ENCODE results near the gene CHEK2. TPM values are rescaled to one million over a fixed set of nuclear protein-coding genes. Genes with fewer than 3 reads are reported as not detected.

CHEK2 gene
- total and polyA plus RNA-seq, 2 experiments from 2014 or later, result 12.2 to 21.8 TPM

- in situ Hi-C loops (cut with MboI), result no loop called here
These were observed 3.9 kb downstream of the CHEK2 start for GRCh38 chr22:28737701-28738100.

GRCh38 chr22:28736301-28737155 lies 5.1 kb downstream of the CHEK2 start:
- TF ChIP-seq EZH2 (IDR thresholded peaks at IDR 0.05; ENCODE audit: insufficient read depth, poor library complexity, severe bottlenecking) (no peak), EZH2phosphoT487 (IDR thresholded peaks at IDR 0.05; ENCODE audit: insufficient read depth, low read depth) (no peak)
- WGBS, 2 experiments (ENCODE audit: low coverage in 1 of 2, low lambda C conversion rate in 2 of 2, missing lambda C conversion rate in 2 of 2), result 75 to 81% methylated on average over 7 of the region's 7 CpGs

More at GRCh38 chr22:28737701-28738100, 3.9 kb downstream of the CHEK2 start:
- 94 to 100% methylated on average over 3 of the region's 3 CpGs for WGBS, 2 experiments (ENCODE audit: low coverage in 1 of 2, low lambda C conversion rate in 2 of 2, missing lambda C conversion rate in 2 of 2)
- Histone ChIP-seq H3K79me2 (ENCODE audit: insufficient read depth) (peaks cover 56% of the 10 kb centered on the region), H3K9me3 (ENCODE audit: low read depth) (no peaks in the 10 kb centered on the region), H3K9ac (no peak overlapping the region), H3K36me3 (ENCODE audit: low read depth) (no peaks in the 10 kb centered on the region; the same call in 1 of the 2 replicates), H3F3A (ENCODE audit: insufficient read depth) (no peaks in the 10 kb centered on the region), H3K9me2 (ENCODE audit: insufficient read depth) (no peaks in the 10 kb centered on the region), H3K27ac (no peak overlapping the region), H3K4me1 (ENCODE audit: insufficient read depth) (no peaks in the 10 kb centered on the region), H3K4me3 (no peak overlapping the region), H4K20me1 (ENCODE audit: insufficient read depth) (no peaks in the 10 kb centered on the region), H3K4me2 (ENCODE audit: unreplicated experiment) (no peak overlapping the region), H2AFZ (no peak overlapping the region), H3K27me3 (replicated peaks; ENCODE audit: insufficient read depth) (no peaks in the 10 kb centered on the region)
- TF ChIP-seq EZH2 (IDR thresholded peaks at IDR 0.05; ENCODE audit: insufficient read depth, poor library complexity, severe bottlenecking), result no peak
- TF ChIP-seq EZH2phosphoT487 (IDR thresholded peaks at IDR 0.05; ENCODE audit: insufficient read depth, low read depth), result no peak
- DNase-seq, result no peak

GRCh38 chr22:28734393-28734792 lies 7.2 kb downstream of the CHEK2 start:
- no peaks in the 10 kb centered on the region for H4K20me1 ChIP-seq (ENCODE audit: insufficient read depth)
- H3K9me2 ChIP-seq (ENCODE audit: insufficient read depth), result no peaks in the 10 kb centered on the region
- no peaks in the 10 kb centered on the region for H3K9me3 ChIP-seq (ENCODE audit: low read depth)
- DNase-seq, result no peak
- no peak for TF ChIP-seq EZH2 (IDR thresholded peaks at IDR 0.05; ENCODE audit: insufficient read depth, poor library complexity, severe bottlenecking)
- no peak for TF ChIP-seq EZH2phosphoT487 (IDR thresholded peaks at IDR 0.05; ENCODE audit: insufficient read depth, low read depth)
- no peaks in the 10 kb centered on the region for H3K27me3 ChIP-seq (replicated peaks; ENCODE audit: insufficient read depth)
- no peak overlapping the region for H2AFZ ChIP-seq
- no peaks in the 10 kb centered on the region for H3F3A ChIP-seq (ENCODE audit: insufficient read depth)
- no peak overlapping the region for H3K4me2 ChIP-seq (ENCODE audit: unreplicated experiment)
- H3K4me3 ChIP-seq, result no peak overlapping the region
- peaks cover 33% of the 10 kb centered on the region for H3K79me2 ChIP-seq (ENCODE audit: insufficient read depth)
- H3K36me3 ChIP-seq (ENCODE audit: low read depth), result no peaks in the 10 kb centered on the region; the same call in 1 of the 2 replicates
- in situ Hi-C loops (cut with MboI), result no loop called here
- no peak overlapping the region for H3K9ac ChIP-seq
- H3K4me1 ChIP-seq (ENCODE audit: insufficient read depth), result no peaks in the 10 kb centered on the region
- 95% methylated on average over 6 of the region's 6 CpGs for WGBS, 2 experiments (ENCODE audit: low coverage in 1 of 2, low lambda C conversion rate in 2 of 2, missing lambda C conversion rate in 2 of 2)
- H3K27ac ChIP-seq, result no peak overlapping the region

More at GRCh38 chr22:28736301-28737155, 5.1 kb downstream of the CHEK2 start:
- H3K27ac ChIP-seq, result no peak overlapping the region
- H3K4me1 ChIP-seq (ENCODE audit: insufficient read depth), result no peaks in the 10 kb centered on the region
- no peak overlapping the region for H3K9ac ChIP-seq
- H3K4me2 ChIP-seq (ENCODE audit: unreplicated experiment), result no peak overlapping the region
- H3K9me3 ChIP-seq (ENCODE audit: low read depth), result no peaks in the 10 kb centered on the region
- no peaks in the 10 kb centered on the region for H4K20me1 ChIP-seq (ENCODE audit: insufficient read depth)
- no peaks in the 10 kb centered on the region for H3K27me3 ChIP-seq (replicated peaks; ENCODE audit: insufficient read depth)
- H3K4me3 ChIP-seq, result no peak overlapping the region
- peaks cover 53% of the 10 kb centered on the region for H3K79me2 ChIP-seq (ENCODE audit: insufficient read depth)
- DNase-seq, result no peak
- no peaks in the 10 kb centered on the region for H3F3A ChIP-seq (ENCODE audit: insufficient read depth)
- H2AFZ ChIP-seq, result no peak overlapping the region
- no peaks in the 10 kb centered on the region for H3K9me2 ChIP-seq (ENCODE audit: insufficient read depth)
- no peaks in the 10 kb centered on the region; the same call in 1 of the 2 replicates for H3K36me3 ChIP-seq (ENCODE audit: low read depth)
- in situ Hi-C loops (cut with MboI), result no loop called here

- Histone ChIP-seq H3F3A (ENCODE audit: insufficient read depth) (no peaks in the 10 kb centered on the region), H3K4me3 (no peak overlapping the region), H3K9me3 (ENCODE audit: low read depth) (no peaks in the 10 kb centered on the region), H3K4me2 (ENCODE audit: unreplicated experiment) (no peak overlapping the region), H3K4me1 (ENCODE audit: insufficient read depth) (no peaks in the 10 kb centered on the region), H3K27ac (no peak overlapping the region), H2AFZ (no peak overlapping the region), H3K79me2 (ENCODE audit: insufficient read depth) (no peaks in the 10 kb centered on the region), H4K20me1 (ENCODE audit: insufficient read depth) (no peaks in the 10 kb centered on the region), H3K9ac (no peak overlapping the region), H3K36me3 (ENCODE audit: low read depth) (no peaks in the 10 kb centered on the region; the same call in 1 of the 2 replicates), H3K9me2 (ENCODE audit: insufficient read depth) (no peaks in the 10 kb centered on the region), H3K27me3 (replicated peaks; ENCODE audit: insufficient read depth) (no peaks in the 10 kb centered on the region)
- no peak for DNase-seq
- in situ Hi-C loops (cut with MboI), result no loop called here
- WGBS, 2 experiments (ENCODE audit: low coverage in 1 of 2, low lambda C conversion rate in 2 of 2, missing lambda C conversion rate in 2 of 2), result 62% methylated on average over 3 of the region's 3 CpGs
- no peak for TF ChIP-seq EZH2phosphoT487 (IDR thresholded peaks at IDR 0.05; ENCODE audit: insufficient read depth, low read depth)
These were observed 11.4 kb downstream of the CHEK2 start for GRCh38 chr22:28730179-28730578.

All from GM23248 (cell line).